Stimulated activated CD8-positive, alpha-beta memory T cell treated with anti-CD3 and anti-CD28 coated beads, Interleukin-7, amount 100 ng/mL, for 4 hours (primary cell): Measurements from ENCODE around the gene DNAJC5G.

ENCODE experiments used
- DNase-seq, 2 donors: peaks; one replicate each; pipeline ENCODE4 v3.0.0-alpha.2; 2020; ENCODE audit warnings: low read depth in 2 of 2

Gene DNAJC5G, protein sequence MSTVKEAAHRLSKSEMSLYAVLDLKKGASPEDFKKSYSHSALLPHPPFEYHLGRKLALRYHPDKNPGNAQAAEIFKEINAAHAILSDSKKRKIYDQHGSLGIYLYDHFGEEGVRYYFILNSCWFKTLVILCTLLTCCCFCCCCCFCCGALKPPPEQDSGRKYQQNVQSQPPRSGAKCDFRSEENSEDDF

DNA sequence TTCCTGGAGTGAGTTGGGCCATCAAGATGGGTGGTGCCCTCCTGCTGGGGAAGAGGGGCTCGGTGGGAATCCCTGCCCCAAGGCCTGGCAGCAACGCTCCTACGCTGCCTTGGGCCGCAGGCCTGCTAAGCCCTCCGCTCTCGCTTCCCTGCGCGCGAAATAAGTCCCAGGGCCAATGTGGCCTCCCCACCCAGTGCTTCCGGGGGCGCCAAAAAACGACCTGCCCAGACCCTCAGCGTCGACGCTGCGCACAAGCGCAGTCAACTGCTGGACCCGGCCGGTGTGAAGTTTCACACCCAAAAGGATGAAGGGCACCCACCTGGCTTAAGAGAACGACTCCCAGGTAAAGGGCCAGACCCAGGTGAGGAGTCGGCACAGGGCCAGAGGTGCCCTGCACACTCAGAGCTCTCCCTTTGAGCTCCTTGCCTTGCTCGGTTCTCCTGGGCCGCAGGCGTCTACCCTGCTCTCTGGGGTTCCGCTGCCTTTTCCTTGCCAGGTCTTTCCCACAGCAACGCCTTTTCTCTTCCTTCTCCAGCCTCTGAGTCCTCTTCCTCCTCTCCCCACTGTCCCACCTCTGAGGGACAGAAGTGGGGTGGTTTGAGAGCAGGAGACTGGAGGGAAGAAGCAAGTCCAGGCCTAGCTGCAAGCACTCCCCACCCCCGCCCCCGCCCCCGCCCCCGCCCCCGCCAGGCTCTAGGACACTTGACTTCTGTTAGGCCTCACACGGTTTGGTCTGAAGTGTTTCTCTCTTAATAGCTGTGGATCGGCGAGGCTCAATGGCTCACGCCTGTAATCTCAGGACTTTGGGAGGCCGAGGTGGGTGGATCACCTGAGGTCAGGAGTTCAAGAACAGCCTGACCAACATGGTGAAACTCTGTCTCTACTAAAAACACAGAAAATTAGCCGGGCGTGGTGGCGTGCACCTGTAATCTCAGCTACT, at the start of gene DNAJC5G:
DNAJC5G (plus strand) TSS at position 223 of the 940 bp plus-strand sequence. CDS start 1,296 bp downstream, outside the sequence.
- no peak for DNase-seq

DNA sequence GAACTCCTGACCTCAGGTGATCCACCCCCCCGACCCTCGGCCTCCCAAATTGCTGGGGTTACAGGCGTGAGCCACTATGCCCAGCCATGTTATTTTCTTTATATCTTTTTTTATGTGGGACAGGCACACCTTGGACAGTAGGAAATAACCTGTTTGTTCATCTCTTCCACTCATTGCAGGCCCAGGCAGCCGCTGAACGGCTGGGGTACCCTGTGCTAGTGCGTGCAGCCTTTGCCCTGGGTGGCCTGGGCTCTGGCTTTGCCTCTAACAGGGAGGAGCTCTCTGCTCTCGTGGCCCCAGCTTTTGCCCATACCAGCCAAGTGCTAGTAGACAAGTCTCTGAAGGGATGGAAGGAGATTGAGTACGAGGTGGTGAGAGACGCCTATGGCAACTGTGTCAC, 49.7 kb upstream of the DNAJC5G start:
- DNase-seq = no peak

DNA sequence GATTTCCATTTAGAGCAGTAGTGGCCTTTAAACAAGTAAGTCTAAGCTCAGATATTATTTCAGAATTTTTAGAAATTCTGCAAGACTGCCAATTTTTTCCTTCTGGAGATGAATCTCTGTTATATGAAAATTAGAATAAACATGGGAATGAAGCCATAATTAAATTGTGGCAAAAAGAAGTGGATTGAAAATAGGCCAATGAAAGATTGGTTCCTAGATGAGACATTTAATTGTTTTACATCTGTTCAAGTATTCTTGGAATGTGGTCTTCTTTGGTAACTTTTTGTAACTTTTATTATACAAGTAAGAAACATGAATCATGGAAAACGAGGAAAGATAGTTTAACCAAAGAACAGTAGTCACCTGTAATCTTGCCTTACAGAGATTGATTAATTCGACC, 47.7 kb upstream of the DNAJC5G start:
- no peak for DNase-seq

DNA sequence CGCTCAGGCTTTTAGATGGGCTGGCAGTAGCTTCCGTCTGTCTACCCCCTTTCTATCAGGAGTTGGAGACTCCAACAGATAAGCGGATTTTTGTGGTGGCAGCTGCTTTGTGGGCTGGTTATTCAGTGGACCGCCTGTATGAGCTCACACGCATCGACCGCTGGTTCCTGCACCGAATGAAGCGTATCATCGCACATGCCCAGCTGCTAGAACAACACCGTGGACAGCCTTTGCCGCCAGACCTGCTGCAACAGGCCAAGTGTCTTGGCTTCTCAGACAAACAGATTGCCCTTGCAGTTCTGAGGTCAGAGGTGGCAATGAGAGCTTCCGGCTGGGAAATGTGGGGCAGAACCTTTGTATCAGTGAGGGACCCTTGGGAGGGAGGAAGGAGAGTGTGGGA, 43.3 kb upstream of the DNAJC5G start:
- no peak for DNase-seq

DNA sequence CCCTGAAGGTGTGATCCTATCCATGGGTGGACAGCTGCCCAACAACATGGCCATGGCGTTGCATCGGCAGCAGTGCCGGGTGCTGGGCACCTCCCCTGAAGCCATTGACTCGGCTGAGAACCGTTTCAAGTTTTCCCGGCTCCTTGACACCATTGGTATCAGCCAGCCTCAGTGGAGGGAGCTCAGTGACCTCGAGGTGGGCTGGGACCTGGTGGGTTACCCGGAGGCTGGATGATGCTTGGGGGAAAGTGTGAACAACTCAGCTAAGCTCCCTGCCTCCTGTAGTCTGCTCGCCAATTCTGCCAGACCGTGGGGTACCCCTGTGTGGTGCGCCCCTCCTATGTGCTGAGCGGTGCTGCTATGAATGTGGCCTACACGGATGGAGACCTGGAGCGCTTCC, 41.9 kb upstream of the DNAJC5G start:
- DNase-seq = no peak

DNA sequence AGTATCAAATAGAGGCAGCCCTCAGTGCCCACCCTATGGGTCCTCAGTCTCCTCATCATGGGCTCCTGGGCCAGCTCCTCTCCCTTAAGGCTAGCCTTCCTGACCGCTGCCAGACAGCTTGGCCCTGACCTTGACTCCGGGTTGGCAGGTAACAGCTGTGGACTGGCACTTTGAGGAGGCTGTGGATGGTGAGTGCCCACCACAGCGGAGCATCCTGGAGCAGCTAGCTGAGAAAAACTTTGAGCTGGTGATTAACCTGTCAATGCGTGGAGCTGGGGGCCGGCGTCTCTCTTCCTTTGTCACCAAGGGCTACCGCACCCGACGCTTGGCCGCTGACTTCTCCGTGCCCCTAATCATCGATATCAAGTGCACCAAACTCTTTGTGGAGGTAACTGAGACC, 39.1 kb upstream of the DNAJC5G start:
- DNase-seq = no peak

DNA sequence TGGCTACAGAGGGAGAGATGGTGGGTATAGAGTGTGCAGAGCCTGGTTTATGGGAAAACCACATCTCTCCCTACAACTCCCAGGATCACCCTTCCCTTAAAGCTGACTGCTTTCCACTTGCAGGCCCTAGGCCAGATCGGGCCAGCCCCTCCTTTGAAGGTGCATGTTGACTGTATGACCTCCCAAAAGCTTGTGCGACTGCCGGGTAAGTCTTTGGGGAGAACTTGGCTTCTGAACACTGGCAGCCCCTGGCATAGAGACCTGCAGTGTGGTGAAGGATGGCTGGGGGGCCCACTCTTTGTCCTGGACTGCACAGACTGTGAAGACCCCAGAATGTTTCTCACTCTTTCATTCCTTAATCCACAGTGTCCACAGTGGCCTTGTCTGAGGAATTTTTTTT, 38.6 kb upstream of the DNAJC5G start:
- no peak for DNase-seq

DNA sequence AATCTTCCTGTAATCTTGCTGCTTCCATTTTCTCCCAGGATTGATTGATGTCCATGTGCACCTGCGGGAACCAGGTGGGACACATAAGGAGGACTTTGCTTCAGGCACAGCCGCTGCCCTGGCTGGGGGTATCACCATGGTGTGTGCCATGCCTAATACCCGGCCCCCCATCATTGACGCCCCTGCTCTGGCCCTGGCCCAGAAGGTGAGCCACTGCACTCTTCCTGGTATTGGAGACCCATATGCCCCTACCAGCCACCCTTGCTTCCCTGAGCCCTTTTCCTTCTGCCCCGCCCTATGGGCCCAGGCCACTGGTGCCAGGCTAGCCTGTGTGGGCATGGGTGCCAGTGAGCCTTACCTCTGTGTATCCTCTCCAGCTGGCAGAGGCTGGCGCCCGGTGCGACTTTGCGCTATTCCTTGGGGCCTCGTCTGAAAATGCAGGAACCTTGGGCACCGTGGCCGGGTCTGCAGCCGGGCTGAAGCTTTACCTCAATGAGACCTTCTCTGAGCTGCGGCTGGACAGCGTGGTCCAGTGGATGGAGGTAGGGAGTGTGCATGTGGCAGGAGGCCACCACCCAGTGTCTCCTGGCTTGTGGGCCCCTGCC, 37.8 kb upstream of the DNAJC5G start:
- DNase-seq = no peak

DNA sequence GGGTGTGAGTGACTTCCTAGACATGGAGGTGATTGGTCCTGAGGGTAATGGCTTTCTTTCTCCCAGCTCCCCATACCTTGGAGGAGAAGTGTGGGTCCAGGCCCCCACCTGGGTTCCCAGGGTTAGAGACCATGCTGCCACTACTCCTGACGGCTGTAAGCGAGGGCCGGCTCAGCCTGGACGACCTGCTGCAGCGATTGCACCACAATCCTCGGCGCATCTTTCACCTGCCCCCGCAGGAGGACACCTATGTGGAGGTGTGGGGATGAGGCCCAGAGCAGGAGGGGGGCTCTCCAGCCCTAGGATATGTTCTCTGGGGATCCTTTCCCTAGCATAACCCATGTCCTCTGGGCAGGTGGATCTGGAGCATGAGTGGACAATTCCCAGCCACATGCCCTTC, 36.3 kb upstream of the DNAJC5G start:
- no peak for DNase-seq

DNA sequence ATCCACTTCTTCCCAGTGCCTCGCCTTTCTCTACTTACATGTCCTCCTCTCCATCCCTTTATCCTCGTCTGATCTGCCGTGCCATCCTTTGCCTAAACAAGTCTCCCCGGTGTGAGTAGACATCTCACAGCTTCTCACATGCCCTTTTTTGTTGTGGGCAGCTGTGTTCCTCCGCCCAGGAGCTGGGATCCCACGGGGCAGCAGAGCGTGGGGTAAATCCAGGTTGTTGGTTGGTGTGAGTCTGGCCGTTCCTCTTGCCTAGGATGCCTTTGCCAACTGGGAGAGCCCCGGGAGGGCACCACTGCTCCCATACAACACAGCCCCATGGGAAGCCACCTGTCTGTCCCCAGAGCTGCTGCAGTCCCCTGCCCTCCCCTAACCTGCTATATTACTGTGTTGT, 34.8 kb upstream of the DNAJC5G start:
- DNase-seq = no peak

DNA sequence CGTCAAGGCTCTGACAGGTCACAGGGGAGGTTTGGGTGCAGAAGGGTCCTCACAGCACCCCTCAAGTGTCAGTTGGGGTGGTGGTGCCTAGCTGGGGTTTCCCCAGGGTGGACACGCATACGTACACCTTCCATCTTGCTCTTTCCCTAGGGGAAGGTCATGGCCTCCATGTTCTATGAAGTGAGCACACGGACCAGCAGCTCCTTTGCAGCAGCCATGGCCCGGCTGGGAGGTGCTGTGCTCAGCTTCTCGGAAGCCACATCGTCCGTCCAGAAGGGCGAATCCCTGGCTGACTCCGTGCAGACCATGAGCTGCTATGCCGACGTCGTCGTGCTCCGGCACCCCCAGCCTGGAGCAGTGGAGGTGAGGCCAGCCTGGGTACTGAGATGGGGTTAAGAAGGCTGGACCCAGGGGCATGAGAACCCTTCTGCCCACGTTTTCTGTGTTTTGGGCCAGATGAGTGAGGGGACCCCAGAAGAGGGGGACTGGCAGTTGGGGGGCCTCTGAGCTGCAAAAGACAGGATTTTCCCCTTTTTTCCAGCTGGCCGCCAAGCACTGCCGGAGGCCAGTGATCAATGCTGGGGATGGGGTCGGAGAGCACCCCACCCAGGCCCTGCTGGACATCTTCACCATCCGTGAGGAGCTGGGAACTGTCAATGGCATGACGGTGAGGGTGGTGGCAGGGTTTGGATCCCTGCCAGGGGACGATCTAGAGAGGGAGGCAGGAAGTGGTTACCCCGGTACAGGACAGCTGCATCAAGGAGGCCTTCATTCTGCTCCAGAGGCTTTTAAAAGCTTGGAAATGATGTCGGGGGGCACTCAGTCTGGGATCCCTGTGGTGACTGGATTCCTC, 33.2 kb upstream of the DNAJC5G start:
- no peak for DNase-seq

DNA sequence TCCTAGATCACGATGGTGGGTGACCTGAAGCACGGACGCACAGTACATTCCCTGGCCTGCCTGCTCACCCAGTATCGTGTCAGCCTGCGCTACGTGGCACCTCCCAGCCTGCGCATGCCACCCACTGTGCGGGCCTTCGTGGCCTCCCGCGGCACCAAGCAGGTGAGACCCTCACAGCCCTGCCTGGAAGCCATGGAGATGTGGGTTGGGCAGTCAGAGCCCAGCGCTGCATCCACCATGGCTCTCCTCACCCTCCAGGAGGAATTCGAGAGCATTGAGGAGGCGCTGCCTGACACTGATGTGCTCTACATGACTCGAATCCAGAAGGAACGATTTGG, 32.6 kb upstream of the DNAJC5G start:
- no peak for DNase-seq

DNA sequence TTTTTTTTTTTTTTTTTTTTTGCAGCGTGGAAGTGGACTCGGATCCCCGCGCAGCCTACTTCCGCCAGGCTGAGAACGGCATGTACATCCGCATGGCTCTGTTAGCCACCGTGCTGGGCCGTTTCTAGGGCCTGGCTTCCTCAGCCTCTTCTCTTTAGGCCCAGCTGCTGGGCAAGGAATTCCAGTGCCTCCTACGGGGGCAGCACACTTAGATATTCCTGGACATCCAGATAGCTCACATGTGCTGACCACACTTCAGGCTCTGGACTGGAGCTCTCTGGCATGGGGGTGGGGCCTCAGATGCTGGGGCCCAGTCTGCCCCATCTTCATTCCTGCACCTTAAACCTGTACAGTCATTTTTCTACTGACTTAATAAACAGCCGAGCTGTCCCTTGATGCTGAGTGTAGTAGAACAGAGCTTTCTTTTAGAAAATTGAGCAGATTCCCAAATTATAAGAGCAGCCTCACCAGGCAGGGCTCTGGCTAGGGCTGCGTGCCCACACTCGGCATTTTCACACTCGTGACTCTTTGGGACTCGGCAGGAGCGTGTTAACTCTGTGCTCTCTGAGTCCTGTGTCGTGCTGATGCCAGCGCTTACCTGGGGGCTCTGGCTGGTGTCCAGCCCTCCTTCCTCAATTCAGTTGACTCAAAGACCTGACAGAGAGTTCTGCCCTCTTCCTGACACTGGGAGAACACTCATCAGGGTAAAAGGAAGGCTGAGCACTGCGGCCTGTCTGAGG, 31.7 kb upstream of the DNAJC5G start:
- DNase-seq = no peak

DNA sequence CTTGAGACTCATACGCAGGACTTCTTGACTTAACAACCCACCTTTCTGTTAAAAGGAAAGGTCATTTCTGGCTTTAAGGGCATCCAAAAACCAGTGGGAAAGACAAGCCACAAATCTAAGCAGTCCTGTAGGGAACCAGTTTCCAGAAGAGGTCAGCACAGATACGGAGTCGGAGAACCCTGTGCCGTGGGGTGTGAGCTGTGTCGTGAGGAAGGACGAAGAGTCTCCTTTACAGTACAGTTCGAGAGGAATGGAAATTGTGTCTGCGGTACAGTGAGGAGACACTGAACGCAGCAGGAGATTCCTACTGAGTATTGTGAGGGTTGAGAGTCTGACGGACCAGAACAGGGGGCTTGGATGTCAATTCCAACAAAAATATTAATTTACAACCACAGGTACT, 30.1 kb upstream of the DNAJC5G start:
- DNase-seq = no peak

DNA sequence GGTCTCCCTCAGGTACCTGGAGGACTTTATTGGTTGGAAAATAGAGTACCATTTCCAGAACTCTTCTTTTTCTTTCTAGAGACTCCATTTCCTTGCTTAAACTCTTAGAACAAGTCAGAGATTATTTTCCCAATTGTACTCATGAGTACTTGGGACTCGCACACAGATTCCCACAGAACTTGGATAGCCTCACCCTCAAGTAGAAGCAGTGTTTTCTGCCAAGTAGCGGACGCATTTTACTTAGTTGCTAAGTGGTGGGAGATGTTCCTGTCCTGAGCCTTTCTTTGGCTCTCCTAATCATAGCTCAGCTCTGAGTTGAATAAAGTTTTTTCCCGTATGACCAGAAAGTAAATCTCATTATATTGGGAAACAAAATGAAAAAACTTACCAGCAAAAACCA, 29.6 kb upstream of the DNAJC5G start:
- DNase-seq = no peak

DNA sequence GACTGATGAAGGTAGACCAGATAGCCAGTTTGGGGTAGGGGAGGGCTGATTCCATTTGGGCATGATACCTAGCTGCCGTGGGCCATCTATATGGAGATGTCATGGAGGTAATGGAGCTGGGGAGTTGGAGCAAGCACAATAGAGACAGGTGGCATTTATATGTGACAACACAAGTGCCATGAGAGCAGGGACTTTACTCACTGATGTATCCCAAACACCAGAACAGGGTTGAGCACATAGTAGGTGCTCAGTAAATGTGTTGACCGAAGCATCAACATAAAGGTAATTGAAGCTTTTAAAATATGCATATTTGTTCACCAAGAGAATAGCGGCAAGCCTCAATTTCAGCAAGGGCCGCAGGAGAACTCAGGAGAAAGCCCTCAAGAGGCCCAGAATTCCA, 27.3 kb upstream of the DNAJC5G start:
- no peak for DNase-seq

DNA sequence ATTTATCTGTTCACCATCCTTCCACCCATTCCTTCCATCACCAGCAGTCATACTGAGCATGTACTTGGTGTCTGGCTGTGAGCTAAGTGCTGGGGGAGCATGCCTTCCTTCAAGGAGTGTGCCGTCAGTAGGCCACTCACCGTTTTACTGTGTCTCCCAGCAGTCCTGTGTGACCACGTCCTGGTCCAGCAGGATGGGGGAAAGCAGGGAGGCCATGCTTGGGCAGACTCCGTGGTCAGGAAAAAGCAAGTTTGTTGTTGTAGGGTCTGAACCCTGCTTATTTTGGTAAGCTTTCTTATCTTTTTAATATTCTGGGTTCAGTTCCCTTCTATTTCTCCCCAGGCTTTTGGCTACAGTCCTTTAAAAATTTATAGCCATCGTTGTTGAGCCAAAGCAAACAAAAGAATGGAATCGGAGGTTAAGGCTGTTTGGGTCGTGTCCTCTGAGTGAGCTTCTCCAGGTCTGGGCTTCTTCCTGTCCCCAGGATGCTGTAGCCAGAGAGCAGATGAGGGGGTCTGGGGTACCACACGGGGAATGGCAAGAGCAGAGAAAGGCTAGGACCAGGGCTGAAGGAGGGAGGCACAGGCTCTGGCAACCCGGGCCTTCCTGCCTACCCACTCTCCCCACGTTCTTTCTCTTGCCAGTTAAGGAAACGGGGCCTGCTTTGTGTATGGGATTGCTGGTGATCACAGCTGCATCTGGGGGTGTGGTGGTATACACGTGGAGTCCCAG, 25.9 kb upstream of the DNAJC5G start:
- no peak for DNase-seq

DNA sequence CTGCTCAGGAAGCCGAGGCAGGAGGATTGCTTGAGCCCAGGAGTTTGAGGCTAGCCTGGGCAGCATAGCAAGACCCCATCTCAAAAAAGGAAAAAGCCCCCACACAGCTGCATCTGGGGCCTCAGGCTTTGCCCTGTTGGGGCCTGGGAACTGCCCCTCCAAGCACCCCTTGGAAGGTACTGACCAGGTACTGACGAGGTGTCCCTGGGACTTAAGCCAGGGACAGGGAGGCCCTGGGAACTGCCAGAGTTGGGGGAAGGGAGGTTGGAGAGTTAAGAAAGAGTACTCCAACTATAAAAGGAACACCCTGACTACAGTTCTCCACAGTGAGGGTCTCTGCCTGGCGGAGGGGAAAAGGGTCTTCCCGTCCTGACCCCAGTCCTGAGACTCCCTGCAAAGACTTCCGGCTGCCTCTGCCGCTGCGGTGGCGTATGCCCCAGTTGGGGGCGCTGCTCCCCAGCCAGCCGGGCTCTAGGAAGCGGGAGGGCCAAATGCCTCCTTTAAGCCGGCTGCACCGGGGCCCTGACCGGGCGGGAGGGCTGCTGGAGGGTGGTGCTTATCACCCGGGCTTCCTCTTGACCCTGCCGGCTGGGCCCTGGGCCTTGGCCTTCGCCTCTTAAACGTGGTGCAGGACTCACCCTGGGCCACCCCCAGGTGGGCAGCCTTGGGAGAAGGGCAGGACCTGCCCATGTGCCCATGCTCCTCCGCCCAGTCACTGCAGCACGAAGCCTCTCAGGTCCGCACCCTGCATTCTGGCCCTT, 25.2 kb upstream of the DNAJC5G start:
- DNase-seq = no peak

DNA sequence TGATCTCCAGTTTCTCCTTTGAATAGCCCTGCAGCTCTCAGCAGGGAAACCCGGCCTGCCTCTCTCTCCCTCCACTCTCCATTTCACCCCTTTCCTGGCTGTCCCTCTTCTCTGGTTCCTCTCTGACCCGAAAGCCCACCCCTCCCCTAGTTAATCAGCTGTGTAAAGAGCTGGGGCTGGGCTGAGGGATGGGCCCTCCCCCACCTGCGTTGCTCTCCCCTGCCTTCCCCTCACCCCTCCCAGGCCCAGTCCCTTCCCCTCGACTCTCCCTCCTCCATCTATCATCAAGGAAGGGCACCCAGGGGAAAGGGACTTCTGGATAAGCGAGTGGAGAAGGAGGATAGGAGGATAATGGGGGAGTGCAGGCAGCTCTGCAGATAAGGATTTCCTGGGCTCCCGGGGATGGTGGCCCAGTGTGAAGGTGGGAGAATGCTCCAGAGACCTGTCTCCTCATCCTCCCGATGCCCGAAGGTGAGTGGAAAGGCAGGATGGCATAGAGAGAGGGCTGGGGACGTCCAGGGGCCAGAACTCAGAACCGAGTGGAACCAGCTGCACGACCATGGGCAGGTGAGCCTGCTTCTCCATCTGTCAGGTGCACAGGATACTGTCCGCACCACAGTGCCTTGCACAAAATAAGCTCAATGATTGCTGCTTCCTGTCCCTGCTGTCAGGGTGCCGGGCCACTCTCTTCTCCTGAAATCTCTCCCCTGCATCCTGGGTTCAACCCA, 24.4 kb upstream of the DNAJC5G start:
- no peak for DNase-seq
